Measurements from ENCODE around the gene FLNA.
A peak's percentile ranks its signal among the peaks of the same experiment; 100 is the strongest.

FLNA gene

DNA sequence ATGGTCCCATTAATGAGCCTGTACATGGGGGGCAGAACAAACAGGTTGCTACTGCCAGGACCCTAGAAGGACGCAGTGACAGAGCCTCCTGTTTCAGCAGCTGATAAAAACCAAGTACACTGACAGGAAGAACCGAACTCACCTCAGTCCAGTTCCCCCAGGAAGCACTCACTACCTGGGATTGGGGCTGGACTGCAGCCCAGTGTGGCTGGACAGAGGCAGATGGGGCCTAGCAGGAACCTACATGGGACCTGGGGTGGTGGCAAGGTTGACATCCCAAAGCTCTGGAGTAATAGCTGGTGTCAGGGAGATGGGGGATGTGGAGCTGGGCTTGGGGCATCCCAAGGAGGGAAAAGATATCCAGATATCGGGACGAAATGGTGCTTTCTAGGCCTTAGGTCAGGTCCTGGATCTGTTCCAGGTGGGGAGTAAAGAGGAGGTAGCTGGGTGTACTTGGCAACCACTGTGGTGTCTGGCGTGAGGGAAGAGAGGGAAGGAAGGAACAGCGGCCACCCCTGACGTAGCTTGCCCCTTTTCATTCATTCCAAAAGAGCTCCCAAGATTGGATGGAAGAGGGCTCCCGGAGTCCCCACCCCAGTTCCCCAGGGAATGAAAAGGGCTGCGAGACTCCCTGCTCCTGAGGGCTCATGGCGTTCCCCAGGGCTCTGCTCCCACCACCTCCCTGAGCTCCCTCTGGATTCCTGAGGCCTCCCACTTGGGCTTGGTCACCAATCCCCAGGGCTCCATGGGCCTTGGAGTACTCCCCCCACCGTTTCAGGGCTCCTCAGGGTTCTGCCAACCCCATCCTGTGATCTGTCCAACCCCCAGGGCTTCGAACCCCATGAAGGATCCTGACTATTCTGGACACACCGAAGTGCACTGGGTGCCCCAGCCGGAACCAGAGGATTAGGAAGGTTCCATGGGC is 9.2 kb upstream of the FLNA start:
- Histone ChIP-seq H3K27ac (ENCODE audit: low read depth, low read length) (no peak overlapping the region), H3K4me3 (ENCODE audit: low read depth, low read length) (no peak overlapping the region), H3K79me2 (ENCODE audit: control insufficient read depth, insufficient read depth, low read length, unreplicated experiment) (peaks cover 16% of the 10 kb centered on the region), H3K36me3 (ENCODE audit: insufficient read depth, low read length) (no peaks in the 10 kb centered on the region), H3K4me1 (ENCODE audit: control insufficient read depth, insufficient read depth, low read length, unreplicated experiment) (peaks cover 2% of the 10 kb centered on the region), H3K27me3 (ENCODE audit: insufficient read depth, low read length) (no peaks in the 10 kb centered on the region), H2AFZ (ENCODE audit: low read length, unreplicated experiment) (no peak overlapping the region)

DNA sequence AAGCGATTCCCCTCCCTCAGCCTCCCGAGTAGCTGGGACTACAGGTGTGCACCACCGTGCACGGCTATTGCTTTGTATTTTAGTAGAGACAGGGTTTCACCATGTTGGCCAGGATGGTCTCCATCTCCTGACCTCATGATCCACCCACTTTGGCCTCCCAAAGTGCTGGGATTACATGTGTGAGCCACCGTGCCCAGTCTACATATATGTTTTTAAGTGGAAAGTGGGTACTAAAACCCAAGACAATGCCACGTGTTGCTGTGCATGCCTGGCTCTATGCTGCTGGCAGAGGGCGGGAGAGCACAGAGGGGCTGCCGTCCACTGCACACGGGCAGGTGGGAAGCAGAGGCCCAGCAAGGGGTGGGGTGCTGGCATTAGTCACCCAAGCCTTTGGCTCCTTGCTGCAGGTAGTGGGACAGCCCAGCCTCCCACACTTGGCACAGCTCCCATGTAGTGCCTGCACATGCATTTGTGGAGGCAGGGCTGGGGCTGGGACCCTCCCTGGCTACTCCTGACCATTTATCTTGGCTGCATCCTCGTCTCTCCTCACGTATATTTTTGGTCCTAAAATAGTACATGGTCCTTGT is 8.1 kb upstream of the FLNA start:
- peaks cover 2% of the 10 kb centered on the region for H3K4me1 ChIP-seq (ENCODE audit: control insufficient read depth, insufficient read depth, low read length, unreplicated experiment)
- no peak overlapping the region for H3K27ac ChIP-seq (ENCODE audit: low read depth, low read length)
- no peaks in the 10 kb centered on the region for H3K27me3 ChIP-seq (ENCODE audit: insufficient read depth, low read length)
- no peaks in the 10 kb centered on the region for H3K36me3 ChIP-seq (ENCODE audit: insufficient read depth, low read length)
- no peak overlapping the region for H3K4me3 ChIP-seq (ENCODE audit: low read depth, low read length)
- peaks cover 16% of the 10 kb centered on the region for H3K79me2 ChIP-seq (ENCODE audit: control insufficient read depth, insufficient read depth, low read length, unreplicated experiment)
- H2AFZ ChIP-seq (ENCODE audit: low read length, unreplicated experiment), result no peak overlapping the region

DNA sequence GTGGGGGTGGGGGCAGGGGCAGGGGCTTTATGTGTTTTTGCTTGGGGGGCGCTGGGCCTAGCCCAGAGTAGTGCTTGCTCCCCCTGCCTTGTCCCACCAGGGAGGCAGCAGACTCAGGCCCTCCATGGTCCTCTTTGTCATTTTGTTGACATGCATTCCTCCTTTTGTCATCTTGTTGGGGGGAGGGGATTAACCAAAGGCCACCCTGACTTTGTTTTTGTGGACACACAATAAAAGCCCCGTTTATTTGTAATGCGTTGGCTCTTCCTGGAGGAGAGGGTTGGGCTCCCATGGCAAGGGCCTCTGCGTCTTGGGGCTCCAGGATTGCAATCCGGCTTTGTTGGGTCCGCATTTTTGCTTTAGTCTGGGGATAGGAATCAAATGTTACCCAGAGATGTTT is 6.8 kb upstream of the FLNA start:
- peaks cover 16% of the 10 kb centered on the region for H3K79me2 ChIP-seq (ENCODE audit: control insufficient read depth, insufficient read depth, low read length, unreplicated experiment)
- H3K4me1 ChIP-seq (ENCODE audit: control insufficient read depth, insufficient read depth, low read length, unreplicated experiment), result peaks cover 6% of the 10 kb centered on the region
- H3K36me3 ChIP-seq (ENCODE audit: insufficient read depth, low read length), result no peaks in the 10 kb centered on the region
- no peak overlapping the region for H3K4me3 ChIP-seq (ENCODE audit: low read depth, low read length)
- H3K27ac ChIP-seq (ENCODE audit: low read depth, low read length), result no peak overlapping the region
- H3K27me3 ChIP-seq (ENCODE audit: insufficient read depth, low read length), result no peaks in the 10 kb centered on the region
- H2AFZ ChIP-seq (ENCODE audit: low read length, unreplicated experiment), result no peak overlapping the region

DNA sequence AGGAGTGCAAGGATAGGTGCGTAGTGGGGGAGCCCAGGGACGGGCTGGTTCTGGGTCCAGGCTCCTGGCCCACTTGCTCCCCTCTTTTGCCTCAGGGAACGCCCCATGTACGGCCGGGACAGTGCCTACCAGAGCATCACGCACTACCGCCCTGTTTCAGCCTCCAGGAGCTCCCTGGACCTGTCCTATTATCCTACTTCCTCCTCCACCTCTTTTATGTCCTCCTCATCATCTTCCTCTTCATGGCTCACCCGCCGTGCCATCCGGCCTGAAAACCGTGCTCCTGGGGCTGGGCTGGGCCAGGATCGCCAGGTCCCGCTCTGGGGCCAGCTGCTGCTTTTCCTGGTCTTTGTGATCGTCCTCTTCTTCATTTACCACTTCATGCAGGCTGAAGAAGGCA is 6.4 kb upstream of the FLNA start:
- Histone ChIP-seq H3K4me1 (ENCODE audit: control insufficient read depth, insufficient read depth, low read length, unreplicated experiment) (peaks cover 6% of the 10 kb centered on the region), H2AFZ (ENCODE audit: low read length, unreplicated experiment) (no peak overlapping the region), H3K36me3 (ENCODE audit: insufficient read depth, low read length) (no peaks in the 10 kb centered on the region), H3K4me3 (ENCODE audit: low read depth, low read length) (peak overlapping the region; percentile 94), H3K27ac (ENCODE audit: low read depth, low read length) (no peak overlapping the region; the same call in 1 of the 2 replicates), H3K27me3 (ENCODE audit: insufficient read depth, low read length) (no peaks in the 10 kb centered on the region), H3K79me2 (ENCODE audit: control insufficient read depth, insufficient read depth, low read length, unreplicated experiment) (peaks cover 16% of the 10 kb centered on the region)

DNA sequence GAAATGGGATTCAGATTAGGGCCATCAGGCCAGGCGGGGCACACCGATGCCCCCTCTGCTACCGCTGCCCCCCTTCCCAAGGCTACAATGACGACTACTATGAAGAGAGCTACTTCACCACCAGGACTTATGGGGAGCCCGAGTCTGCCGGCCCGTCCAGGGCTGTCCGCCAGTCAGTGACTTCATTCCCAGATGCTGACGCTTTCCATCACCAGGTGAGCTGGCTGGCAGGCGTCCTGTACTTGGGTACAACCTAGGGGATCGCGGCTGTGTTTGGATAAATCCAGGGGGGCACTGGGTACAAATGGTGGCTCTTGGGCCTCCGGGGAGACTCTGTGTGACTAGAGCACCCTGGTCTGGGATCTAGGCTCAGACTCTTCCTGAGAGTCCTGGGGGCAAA is 5.7 kb upstream of the FLNA start:
- H2AFZ ChIP-seq (ENCODE audit: low read length, unreplicated experiment), result no peak overlapping the region

DNA sequence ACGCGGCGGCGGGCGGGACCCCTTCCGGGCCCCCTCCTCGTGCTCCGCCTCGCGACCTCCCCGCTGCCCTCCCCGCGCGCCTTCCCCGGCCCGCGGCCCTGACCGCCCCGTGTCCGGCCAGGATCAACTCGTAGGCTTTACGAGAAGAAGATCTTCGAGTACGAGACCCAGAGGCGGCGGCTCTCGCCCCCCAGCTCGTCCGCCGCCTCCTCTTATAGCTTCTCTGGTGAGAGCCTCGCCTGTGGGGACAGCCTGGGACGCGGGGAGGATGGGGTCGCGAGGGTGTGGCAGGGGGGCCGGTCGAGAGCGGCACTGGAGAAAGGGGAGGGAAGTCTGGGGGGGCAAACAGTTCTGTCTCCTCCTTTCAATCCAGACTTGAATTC is 5.1 kb upstream of the FLNA start:
- Histone ChIP-seq H3K36me3 (ENCODE audit: insufficient read depth, low read length) (no peaks in the 10 kb centered on the region), H3K4me3 (ENCODE audit: low read depth, low read length) (peak overlapping the region; percentile 94), H2AFZ (ENCODE audit: low read length, unreplicated experiment) (no peak overlapping the region), H3K79me2 (ENCODE audit: control insufficient read depth, insufficient read depth, low read length, unreplicated experiment) (peaks cover 16% of the 10 kb centered on the region), H3K4me1 (ENCODE audit: control insufficient read depth, insufficient read depth, low read length, unreplicated experiment) (peaks cover 6% of the 10 kb centered on the region), H3K27ac (ENCODE audit: low read depth, low read length) (peak overlapping the region; percentile 94), H3K27me3 (ENCODE audit: insufficient read depth, low read length) (no peaks in the 10 kb centered on the region)

More for the DNA sequence above, 5.7 kb upstream of the FLNA start:
- peaks cover 6% of the 10 kb centered on the region for H3K4me1 ChIP-seq (ENCODE audit: control insufficient read depth, insufficient read depth, low read length, unreplicated experiment)
- H3K36me3 ChIP-seq (ENCODE audit: insufficient read depth, low read length), result no peaks in the 10 kb centered on the region
- no peaks in the 10 kb centered on the region for H3K27me3 ChIP-seq (ENCODE audit: insufficient read depth, low read length)
- H3K79me2 ChIP-seq (ENCODE audit: control insufficient read depth, insufficient read depth, low read length, unreplicated experiment), result peaks cover 16% of the 10 kb centered on the region
- peak overlapping the region; percentile 94 for H3K27ac ChIP-seq (ENCODE audit: low read depth, low read length)
- peak overlapping the region; percentile 94 for H3K4me3 ChIP-seq (ENCODE audit: low read depth, low read length)

DNA sequence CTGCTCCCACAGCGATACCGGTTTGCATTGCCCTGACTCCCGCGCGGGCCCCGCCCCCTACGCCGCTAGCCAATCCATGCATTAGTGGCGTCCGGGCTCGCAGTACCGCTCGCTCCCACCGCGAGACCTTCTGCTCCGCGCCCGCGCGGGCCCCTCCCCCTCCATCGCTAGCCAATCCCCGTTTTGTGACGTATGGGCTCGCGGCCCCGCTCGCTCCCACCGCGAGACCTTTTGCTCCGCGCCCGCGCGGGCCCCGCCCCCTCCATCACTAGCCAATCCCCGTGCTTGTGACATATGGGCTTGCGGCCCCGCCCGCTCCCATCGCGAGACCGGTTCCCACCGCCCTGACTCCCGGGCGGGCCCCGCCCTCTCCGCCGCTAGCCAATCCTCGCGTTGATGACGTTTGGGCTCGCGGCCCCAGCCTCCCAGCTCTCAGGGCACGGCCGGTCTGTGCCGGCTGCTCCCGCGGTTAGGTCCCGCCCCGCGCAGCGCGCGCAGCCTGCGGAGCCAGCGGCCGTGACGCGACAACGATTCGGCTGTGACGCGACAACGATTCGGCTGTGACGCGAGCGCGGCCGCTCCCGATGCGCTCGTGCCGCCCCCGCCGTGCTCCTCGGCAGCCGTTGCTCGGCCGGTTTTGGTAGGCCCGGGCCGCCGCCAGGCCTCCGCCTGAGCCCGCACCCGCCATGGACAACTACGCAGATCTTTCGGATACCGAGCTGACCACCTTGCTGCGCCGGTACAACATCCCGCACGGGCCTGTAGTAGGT is 4.5 kb upstream of the FLNA start, which contains the start of gene EMD:
Gene EMD (plus strand): TSS at position 497 of the 770 bp plus-strand sequence. CDS start 190 bp downstream, at position 687.
- Histone ChIP-seq H3K4me1 (ENCODE audit: control insufficient read depth, insufficient read depth, low read length, unreplicated experiment) (peaks cover 6% of the 10 kb centered on the region), H3K36me3 (ENCODE audit: insufficient read depth, low read length) (no peaks in the 10 kb centered on the region), H3K27me3 (ENCODE audit: insufficient read depth, low read length) (no peaks in the 10 kb centered on the region), H3K27ac (ENCODE audit: low read depth, low read length) (peak within 1 kb of the TSS; percentile 97), H3K4me3 (ENCODE audit: low read depth, low read length) (peak within 1 kb of the TSS; percentile 94), H3K79me2 (ENCODE audit: control insufficient read depth, insufficient read depth, low read length, unreplicated experiment) (peaks cover 16% of the 10 kb centered on the region), H2AFZ (ENCODE audit: low read length, unreplicated experiment) (no peak within 1 kb of the TSS)

DNA sequence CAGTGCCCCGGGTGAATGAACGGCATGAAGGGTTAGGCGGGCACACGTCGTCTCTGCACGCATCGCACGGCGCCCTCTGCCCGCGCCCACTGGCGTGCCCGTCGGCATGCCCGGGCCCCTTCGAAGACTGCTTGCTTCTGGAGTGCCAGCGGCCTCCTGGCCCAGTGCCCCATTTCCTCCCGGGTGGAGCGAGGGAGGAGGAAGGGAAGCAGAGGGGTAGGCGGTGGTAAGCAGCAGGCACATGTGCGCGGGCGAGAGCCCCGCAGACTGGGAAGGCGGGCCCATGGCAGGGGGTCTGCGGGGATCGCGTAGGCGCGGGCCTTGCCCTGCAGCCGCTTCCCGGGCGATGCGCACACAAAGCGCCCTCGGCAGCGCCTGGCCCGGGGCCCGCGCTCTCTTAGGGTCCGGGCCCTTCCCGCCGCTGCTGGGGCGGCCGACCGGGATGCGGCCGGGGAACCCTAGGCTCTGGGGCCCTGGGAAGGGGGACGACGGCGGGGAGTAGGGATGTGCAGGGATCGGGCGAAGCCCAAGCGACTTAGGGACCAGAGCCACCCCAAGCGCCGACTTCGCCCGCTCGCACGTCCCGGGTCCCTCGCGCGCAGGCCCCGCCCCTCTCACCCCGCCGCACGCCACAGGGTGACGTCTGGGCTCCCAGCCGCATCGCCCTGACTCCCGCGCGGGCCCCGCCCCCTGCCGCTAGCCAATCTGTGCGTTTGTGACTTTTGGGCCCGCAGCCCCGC is 3.8 kb upstream of the FLNA start:
- Histone ChIP-seq H3K4me3 (ENCODE audit: low read depth, low read length) (peak overlapping the region; percentile 83), H3K4me1 (ENCODE audit: control insufficient read depth, insufficient read depth, low read length, unreplicated experiment) (peaks cover 6% of the 10 kb centered on the region), H3K27ac (ENCODE audit: low read depth, low read length) (peak overlapping the region; percentile 97), H2AFZ (ENCODE audit: low read length, unreplicated experiment) (no peak overlapping the region), H3K36me3 (ENCODE audit: insufficient read depth, low read length) (no peaks in the 10 kb centered on the region), H3K27me3 (ENCODE audit: insufficient read depth, low read length) (no peaks in the 10 kb centered on the region), H3K79me2 (ENCODE audit: control insufficient read depth, insufficient read depth, low read length, unreplicated experiment) (peaks cover 22% of the 10 kb centered on the region)

DNA sequence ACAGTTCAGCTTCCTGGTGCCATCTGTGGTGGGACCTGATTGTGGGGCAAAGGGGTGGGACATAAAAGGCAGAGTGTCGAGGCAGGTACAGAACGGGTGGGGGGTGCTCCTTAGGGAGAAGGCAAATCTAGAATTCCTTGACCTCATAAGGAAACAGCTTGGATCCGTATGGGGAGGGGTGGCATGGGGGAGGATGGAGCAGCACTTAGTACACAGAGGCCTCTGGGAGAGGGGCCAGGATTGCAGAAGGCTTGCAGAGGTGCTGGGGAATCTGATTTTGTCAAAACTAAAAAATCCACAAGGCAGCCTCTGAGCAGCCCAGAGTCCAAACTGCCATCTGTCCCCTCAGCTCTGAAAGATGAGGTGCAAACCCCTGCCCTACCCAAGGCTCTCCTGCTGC is 2.3 kb upstream of the FLNA start:
- H3K27ac ChIP-seq (ENCODE audit: low read depth, low read length), result 0 out of 2 replicates have a peak overlapping the region, but pooled peaks have one; percentile 97

DNA sequence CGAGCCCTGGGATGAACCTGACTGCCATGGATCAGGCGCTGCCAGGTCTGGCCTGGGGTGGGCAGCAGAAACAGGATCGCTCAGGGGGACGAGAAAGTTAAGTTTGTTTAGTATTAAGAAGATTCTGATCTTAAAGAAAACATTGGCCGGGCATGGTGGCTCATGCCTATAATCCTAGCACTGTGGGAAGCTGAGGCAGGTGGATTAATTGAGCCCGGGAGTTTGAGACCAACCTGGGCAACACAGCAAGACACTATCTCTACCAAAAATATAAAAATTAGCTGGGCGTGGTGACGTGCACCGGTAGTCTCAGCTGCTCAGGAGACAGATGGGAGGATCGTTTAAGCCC is 696 bp upstream of the FLNA start:
- peak overlapping the region; percentile 77 for H3K4me3 ChIP-seq (ENCODE audit: low read depth, low read length)
- no peaks in the 10 kb centered on the region for H3K27me3 ChIP-seq (ENCODE audit: insufficient read depth, low read length)
- H2AFZ ChIP-seq (ENCODE audit: low read length, unreplicated experiment), result no peak overlapping the region
- peaks cover 11% of the 10 kb centered on the region for H3K4me1 ChIP-seq (ENCODE audit: control insufficient read depth, insufficient read depth, low read length, unreplicated experiment)
- H3K79me2 ChIP-seq (ENCODE audit: control insufficient read depth, insufficient read depth, low read length, unreplicated experiment), result peaks cover 33% of the 10 kb centered on the region
- H3K36me3 ChIP-seq (ENCODE audit: insufficient read depth, low read length), result peaks cover 2% of the 10 kb centered on the region; the same call in 1 of the 2 replicates
- no peak overlapping the region for H3K27ac ChIP-seq (ENCODE audit: low read depth, low read length)

More for the DNA sequence above, 2.3 kb upstream of the FLNA start:
- H2AFZ ChIP-seq (ENCODE audit: low read length, unreplicated experiment), result no peak overlapping the region
- H3K4me3 ChIP-seq (ENCODE audit: low read depth, low read length), result no peak overlapping the region
- H3K79me2 ChIP-seq (ENCODE audit: control insufficient read depth, insufficient read depth, low read length, unreplicated experiment), result peaks cover 31% of the 10 kb centered on the region
- H3K36me3 ChIP-seq (ENCODE audit: insufficient read depth, low read length), result no peaks in the 10 kb centered on the region
- peaks cover 13% of the 10 kb centered on the region for H3K4me1 ChIP-seq (ENCODE audit: control insufficient read depth, insufficient read depth, low read length, unreplicated experiment)
- no peaks in the 10 kb centered on the region for H3K27me3 ChIP-seq (ENCODE audit: insufficient read depth, low read length)
